Keratinocyte (primary cell): Measurements from ENCODE around the gene ZNF17. TPM values are rescaled to one million over a fixed set of nuclear protein-coding genes. Genes with fewer than 3 reads are reported as not detected.

Experiments
- DNase-seq: peaks from one replicate; pipeline ENCODE4 v3.0.0-alpha.2; 2011; ENCODE audit warnings: low read depth, missing footprints, low spot score
- FAIRE-seq: peaks from 2 replicates; lab custom pipeline; 2011; peaks lifted over from hg19 to GRCh38; lab: Jason Lieb, UNC
- H2AFZ ChIP-seq: 2 replicates; pipeline ENCODE4 v1.6.0; 2012; ENCODE audit warnings: low read length, control low read depth, inconsistent platforms; ENCODE audit not compliant: control insufficient read depth
- H3K27ac ChIP-seq: 2 replicates; pipeline ENCODE4 v1.5.1; 2011; ENCODE audit warnings: low read length; ENCODE audit not compliant: control insufficient read depth, insufficient read depth
- H3K27me3 ChIP-seq: 3 replicates; pipeline ENCODE4 v1.6.0; 2011; ENCODE audit warnings: low read length; ENCODE audit not compliant: control insufficient read depth, insufficient read depth; ENCODE audit errors: extremely low read depth
- H3K36me3 ChIP-seq, 2 experiments: 2 replicates in 1 of 2; 3 replicates in 1 of 2; pipeline ENCODE4 v1.5.1; 2011; ENCODE audit warnings: low read length in 2 of 2, mild to moderate bottlenecking in 1 of 2; ENCODE audit not compliant: control insufficient read depth in 2 of 2, insufficient read depth in 2 of 2; ENCODE audit errors: extremely low read depth in 1 of 2
- H3K4me1 ChIP-seq: 3 replicates; pipeline ENCODE4 v1.5.1; 2011; ENCODE audit warnings: low read length; ENCODE audit not compliant: control insufficient read depth, insufficient read depth; ENCODE audit errors: extremely low read depth
- H3K4me2 ChIP-seq: 3 replicates; pipeline ENCODE4 v1.6.0; 2011; ENCODE audit warnings: low read depth, low read length; ENCODE audit not compliant: control insufficient read depth, insufficient read depth; ENCODE audit errors: extremely low read depth
- H3K4me3 ChIP-seq, 3 experiments: fragments of 200-600 bp in 1 of 3; sonication (generic) in 1 of 3; 2 replicates in 2 of 3; 3 replicates in 1 of 3; pipeline ENCODE4 v1.5.1; 2011 to 2016; ENCODE audit warnings: low read length in 3 of 3, mild to moderate bottlenecking in 3 of 3, control low read depth in 2 of 3, inconsistent platforms in 1 of 3, low read depth in 1 of 3, mixed read lengths in 1 of 3, mixed run types in 1 of 3, moderate library complexity in 1 of 3; ENCODE audit not compliant: control insufficient read depth in 2 of 3, insufficient read depth in 2 of 3; ENCODE audit errors: extremely low read depth in 1 of 3
- H3K79me2 ChIP-seq: 2 replicates; pipeline ENCODE4 v1.6.0; 2012; ENCODE audit warnings: low read length; ENCODE audit not compliant: control insufficient read depth, insufficient read depth
- H3K9ac ChIP-seq: 3 replicates; pipeline ENCODE4 v1.6.0; 2011; ENCODE audit warnings: low read length; ENCODE audit not compliant: control insufficient read depth, insufficient read depth; ENCODE audit errors: extremely low read depth
- H3K9me1 ChIP-seq: 3 replicates; pipeline ENCODE4 v1.6.0; 2011; ENCODE audit warnings: low read length; ENCODE audit not compliant: control insufficient read depth, insufficient read depth; ENCODE audit errors: extremely low read depth
- H3K9me3 ChIP-seq: 2 replicates; pipeline ENCODE4 v1.5.1; 2012; ENCODE audit warnings: low read depth, low read length; ENCODE audit not compliant: control insufficient read depth
- H4K20me1 ChIP-seq: 3 replicates; pipeline ENCODE4 v1.6.0; 2011; ENCODE audit warnings: low read length; ENCODE audit not compliant: control insufficient read depth, insufficient read depth; ENCODE audit errors: extremely low read depth
- EZH2 ChIP-seq: IDR thresholded peaks from one replicate; pipeline ENCODE4 v1.6.1; 2012; ENCODE audit warnings: inconsistent platforms, mild to moderate bottlenecking, low read length, moderate library complexity
- dilution Hi-C: fragments of 300-500 bp; cut with MboI; formaldehyde crosslinking; loops from one replicate; pipeline ENCODE4 v1.7.0; 2020; ENCODE audit warnings: low sequenced_read_pairs; ENCODE audit not compliant: extremely low pct_ligation_motif_present
- polyA plus RNA-seq, 5 experiments: library from polyadenylated mRNA; depleted of rRNA in 3 of 5; stranded (reverse) in 3 of 5; stranded (forward) in 1 of 5; unstranded in 1 of 5; fragments of >200 nt; gene quantifications; 1 replicate in 1 of 5; 2 replicates in 3 of 5; 3 replicates in 1 of 5; pipeline versions ENCODE4 v1.2.1 to v1.2.3, GENCODE V29; 2011 to 2012; ENCODE audit warnings: missing spikeins in 2 of 5, low read depth in 1 of 5, low replicate concordance in 1 of 5
- TF ChIP-seq, protein P1 (sequence below), 3 experiments: IDR thresholded peaks in 1 of 3; conservative IDR thresholded peaks in 1 of 3; optimal IDR thresholded peaks in 1 of 3; 2 replicates in 2 of 3; 3 replicates in 1 of 3; pipeline versions ENCODE3 to v1.5.1; 2011; ENCODE audit warnings: low read length in 3 of 3, mild to moderate bottlenecking in 3 of 3, moderate library complexity in 2 of 3, control low read depth in 1 of 3, inconsistent platforms in 1 of 3; ENCODE audit not compliant: insufficient read depth in 2 of 3; ENCODE audit errors: extremely low read depth in 1 of 3

Gene ZNF17
- polyA plus RNA-seq, 1 donor (not counting 4 experiments of a cell fraction or from before 2014, with no cell fraction given) = 5.0 TPM

DNA sequence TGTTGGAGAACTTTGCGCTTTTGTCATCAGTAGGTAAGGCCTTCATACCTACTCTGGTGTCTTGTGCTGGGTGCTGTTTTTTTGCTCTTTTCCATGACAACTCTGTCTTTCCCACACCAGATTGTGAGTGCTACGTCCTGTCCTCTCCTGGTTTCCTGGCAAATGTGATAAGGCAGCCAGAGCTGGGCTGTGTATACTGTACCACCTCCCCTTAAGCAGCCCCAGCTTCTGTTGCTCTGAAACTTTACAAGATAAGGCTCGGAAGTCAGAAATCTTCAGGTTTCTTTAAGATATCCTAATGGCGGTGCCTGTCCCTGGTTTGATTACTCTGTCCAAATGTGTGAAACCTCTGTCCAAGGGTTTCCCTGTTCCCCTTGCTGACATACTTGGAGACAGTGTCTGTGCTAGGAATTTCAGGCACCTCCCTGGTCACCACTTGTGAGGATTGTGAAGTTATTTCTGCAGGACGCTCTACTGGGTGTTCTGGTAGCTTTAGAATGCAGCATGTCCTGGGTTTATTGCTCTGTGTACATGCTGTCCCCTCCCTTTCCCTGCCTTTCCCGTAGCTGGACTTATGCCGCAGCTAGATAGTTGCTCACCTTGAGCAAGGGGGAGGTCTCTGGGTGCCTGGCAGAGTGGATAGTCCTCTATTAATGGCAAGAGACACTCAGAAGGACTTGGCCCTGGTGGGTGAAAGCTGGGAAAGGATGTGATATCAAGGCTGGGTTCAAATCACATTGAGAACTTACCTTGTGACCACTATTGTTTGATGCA lies 31.2 kb downstream of the ZNF17 start:
- no peak for FAIRE-seq
- Histone ChIP-seq H2AFZ (no peak overlapping the region), H3K9ac (no peak overlapping the region), H3K27me3 (no peaks in the 10 kb centered on the region), H3K27ac (no peak overlapping the region), H4K20me1 (no peaks in the 10 kb centered on the region), H3K36me3 (peaks cover 17 to 27% of the 10 kb centered on the region in 2 experiments), H3K9me3 (peaks cover 2% of the 10 kb centered on the region), H3K79me2 (peaks cover 53% of the 10 kb centered on the region), H3K4me2 (no peak overlapping the region), H3K4me1 (no peaks in the 10 kb centered on the region), H3K4me3 (no peak overlapping the region), H3K9me1 (no peaks in the 10 kb centered on the region)
- no peak for TF ChIP-seq EZH2
- TF ChIP-seq, protein P1, sequence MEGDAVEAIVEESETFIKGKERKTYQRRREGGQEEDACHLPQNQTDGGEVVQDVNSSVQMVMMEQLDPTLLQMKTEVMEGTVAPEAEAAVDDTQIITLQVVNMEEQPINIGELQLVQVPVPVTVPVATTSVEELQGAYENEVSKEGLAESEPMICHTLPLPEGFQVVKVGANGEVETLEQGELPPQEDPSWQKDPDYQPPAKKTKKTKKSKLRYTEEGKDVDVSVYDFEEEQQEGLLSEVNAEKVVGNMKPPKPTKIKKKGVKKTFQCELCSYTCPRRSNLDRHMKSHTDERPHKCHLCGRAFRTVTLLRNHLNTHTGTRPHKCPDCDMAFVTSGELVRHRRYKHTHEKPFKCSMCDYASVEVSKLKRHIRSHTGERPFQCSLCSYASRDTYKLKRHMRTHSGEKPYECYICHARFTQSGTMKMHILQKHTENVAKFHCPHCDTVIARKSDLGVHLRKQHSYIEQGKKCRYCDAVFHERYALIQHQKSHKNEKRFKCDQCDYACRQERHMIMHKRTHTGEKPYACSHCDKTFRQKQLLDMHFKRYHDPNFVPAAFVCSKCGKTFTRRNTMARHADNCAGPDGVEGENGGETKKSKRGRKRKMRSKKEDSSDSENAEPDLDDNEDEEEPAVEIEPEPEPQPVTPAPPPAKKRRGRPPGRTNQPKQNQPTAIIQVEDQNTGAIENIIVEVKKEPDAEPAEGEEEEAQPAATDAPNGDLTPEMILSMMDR (optimal IDR thresholded peaks at IDR 0.05 in 1 of 3, IDR thresholded peaks at IDR 0.05 in 1 of 3, conservative IDR thresholded peaks at IDR 0.05 in 1 of 3; ENCODE audit: extremely low read depth in 1 of 3, insufficient read depth in 2 of 3, low read length in 3 of 3) = no peak
- dilution Hi-C loops = no loop called here
- no peak for DNase-seq

DNA sequence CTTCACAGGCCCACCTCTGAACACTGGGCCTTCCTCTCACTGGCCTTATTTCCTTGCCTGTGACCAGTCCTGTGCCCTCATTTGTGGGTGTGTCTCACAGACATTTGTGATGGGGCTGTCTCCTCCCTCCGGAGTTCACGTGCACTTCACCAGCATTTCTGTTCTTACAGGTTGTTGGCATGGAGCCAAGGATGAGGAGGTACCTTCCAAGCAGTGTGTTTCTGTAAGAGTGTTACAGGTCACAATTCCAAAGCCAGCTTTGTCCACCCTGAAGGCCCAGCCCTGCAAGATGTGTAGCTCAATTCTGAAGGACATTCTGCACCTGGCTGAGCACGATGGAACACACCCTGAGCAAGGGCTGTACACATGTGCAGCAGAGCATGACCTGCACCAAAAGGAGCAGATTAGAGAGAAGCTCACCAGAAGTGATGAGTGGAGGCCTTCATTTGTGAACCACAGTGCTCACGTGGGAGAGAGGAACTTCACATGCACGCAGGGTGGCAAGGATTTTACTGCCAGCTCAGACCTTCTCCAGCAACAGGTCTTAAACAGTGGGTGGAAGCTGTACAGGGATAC lies 32.2 kb downstream of the ZNF17 start:
- H3K9ac ChIP-seq = no peak overlapping the region
- no peaks in the 10 kb centered on the region for H3K4me1 ChIP-seq
- TF ChIP-seq, protein P1 (optimal IDR thresholded peaks at IDR 0.05 in 1 of 3, IDR thresholded peaks at IDR 0.05 in 1 of 3, conservative IDR thresholded peaks at IDR 0.05 in 1 of 3; ENCODE audit: extremely low read depth in 1 of 3, insufficient read depth in 2 of 3, low read length in 3 of 3) = no peak
- no peak for TF ChIP-seq EZH2
- H3K27me3 ChIP-seq = no peaks in the 10 kb centered on the region
- H3K4me3 ChIP-seq = no peak overlapping the region
- H3K36me3 ChIP-seq = peaks cover 17 to 25% of the 10 kb centered on the region in 2 experiments
- FAIRE-seq = no peak
- no peak overlapping the region for H2AFZ ChIP-seq
- no peaks in the 10 kb centered on the region for H3K9me1 ChIP-seq
- no peak overlapping the region for H3K4me2 ChIP-seq
- H3K79me2 ChIP-seq = peaks cover 45% of the 10 kb centered on the region
- DNase-seq = no peak
- dilution Hi-C loops = no loop called here
- H3K9me3 ChIP-seq = peaks cover 2% of the 10 kb centered on the region
- no peak overlapping the region for H3K27ac ChIP-seq
- no peaks in the 10 kb centered on the region for H4K20me1 ChIP-seq
